ENCODE measurements around the gene NKX2-3.

- no peak for TF ChIP-seq ZNF670 (tag by site-specific recombination; IDR thresholded peaks at IDR 0.05; ENCODE audit: low read depth)
- TF ChIP-seq ZSCAN23 (tag by site-specific recombination; IDR thresholded peaks at IDR 0.05) = no peak
These were observed 50.9 kb downstream of the NKX2-3 start for GRCh38 chr10:99583687-99584086.
